Measurements from ENCODE around the gene ARHGAP33. TPM values are rescaled to one million over a fixed set of nuclear protein-coding genes. Genes with fewer than 3 reads are reported as not detected.

The ARHGAP33 gene
- total RNA-seq, 4 donors from 2014 or later, result 4.2 to 16.0 (median 13.0) TPM

DNA sequence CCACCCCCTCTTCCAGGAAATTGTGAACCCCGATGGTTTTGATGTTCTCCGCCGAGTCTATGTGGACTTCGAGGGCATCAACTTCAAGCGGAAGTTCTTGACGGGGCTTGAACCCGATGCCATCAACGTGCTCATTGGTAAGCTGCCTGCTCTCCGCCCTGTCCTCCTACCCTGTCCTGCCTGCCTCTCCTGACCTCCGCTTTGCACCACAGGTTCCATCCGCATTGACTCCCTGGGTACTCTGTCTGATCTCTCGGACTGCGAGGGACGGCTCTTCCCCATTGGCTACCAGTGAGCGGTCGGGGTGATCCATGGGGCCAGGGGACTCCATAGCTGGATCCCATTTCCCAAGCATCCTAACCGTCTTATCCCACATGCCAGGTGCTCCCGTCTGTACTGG is 45.0 kb upstream of the ARHGAP33 start:
- WGBS, 2 donors, result 95% methylated on average over 18 of the region's 18 CpGs
- Histone ChIP-seq H3K36me3 (peaks cover 71 to 78% of the 10 kb centered on the region in 2 donors), H3K9me3 (no peaks in the 10 kb centered on the region), H3K4me3 (replicated peaks in 1 of 3) (no peak overlapping the region), H3K27me3 (no peaks in the 10 kb centered on the region), H3K27ac (no peak overlapping the region), H3K4me1 (no peaks in the 10 kb centered on the region)
- intact Hi-C loops (cut with DNase I), result no loop called here
- DNase-seq, result no peak
- TF ChIP-seq, protein P1, sequence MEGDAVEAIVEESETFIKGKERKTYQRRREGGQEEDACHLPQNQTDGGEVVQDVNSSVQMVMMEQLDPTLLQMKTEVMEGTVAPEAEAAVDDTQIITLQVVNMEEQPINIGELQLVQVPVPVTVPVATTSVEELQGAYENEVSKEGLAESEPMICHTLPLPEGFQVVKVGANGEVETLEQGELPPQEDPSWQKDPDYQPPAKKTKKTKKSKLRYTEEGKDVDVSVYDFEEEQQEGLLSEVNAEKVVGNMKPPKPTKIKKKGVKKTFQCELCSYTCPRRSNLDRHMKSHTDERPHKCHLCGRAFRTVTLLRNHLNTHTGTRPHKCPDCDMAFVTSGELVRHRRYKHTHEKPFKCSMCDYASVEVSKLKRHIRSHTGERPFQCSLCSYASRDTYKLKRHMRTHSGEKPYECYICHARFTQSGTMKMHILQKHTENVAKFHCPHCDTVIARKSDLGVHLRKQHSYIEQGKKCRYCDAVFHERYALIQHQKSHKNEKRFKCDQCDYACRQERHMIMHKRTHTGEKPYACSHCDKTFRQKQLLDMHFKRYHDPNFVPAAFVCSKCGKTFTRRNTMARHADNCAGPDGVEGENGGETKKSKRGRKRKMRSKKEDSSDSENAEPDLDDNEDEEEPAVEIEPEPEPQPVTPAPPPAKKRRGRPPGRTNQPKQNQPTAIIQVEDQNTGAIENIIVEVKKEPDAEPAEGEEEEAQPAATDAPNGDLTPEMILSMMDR (IDR thresholded peaks at IDR 0.05), result no peak
- TF ChIP-seq POLR2A (IDR thresholded peaks at IDR 0.05), result no peak

DNA sequence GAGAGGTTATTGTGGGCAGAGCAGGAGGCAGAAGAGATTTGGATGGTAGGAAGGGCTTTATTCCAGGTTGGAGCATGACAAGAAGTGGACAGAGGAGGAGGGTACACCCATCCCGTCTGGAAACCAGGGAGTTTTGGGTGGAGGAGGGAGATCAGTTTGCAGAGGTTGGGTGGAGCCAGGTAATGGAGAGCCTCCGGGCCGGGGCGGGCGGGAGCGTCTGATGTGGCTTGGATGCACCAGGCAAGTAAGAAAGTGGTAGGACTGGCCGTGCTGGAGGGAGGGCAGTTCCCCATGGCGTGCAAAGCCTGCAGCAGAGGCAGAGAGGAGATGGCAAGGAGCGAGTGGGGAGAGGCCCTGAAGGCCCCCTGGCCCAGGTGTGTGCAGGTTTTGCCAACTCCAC is 44.0 kb upstream of the ARHGAP33 start:
- WGBS, 2 donors, result 88 to 92% methylated on average over 9 of the region's 9 CpGs
- H3K4me3 ChIP-seq (replicated peaks in 1 of 3), result no peak overlapping the region
- intact Hi-C loops (cut with DNase I), result no loop called here
- TF ChIP-seq, protein P1 (IDR thresholded peaks at IDR 0.05), result no peak
- no peak for TF ChIP-seq POLR2A (IDR thresholded peaks at IDR 0.05)
- H3K9me3 ChIP-seq, result no peaks in the 10 kb centered on the region
- DNase-seq, result no peak
- H3K27me3 ChIP-seq, result no peaks in the 10 kb centered on the region
- no peak overlapping the region for H3K27ac ChIP-seq
- H3K4me1 ChIP-seq, result no peaks in the 10 kb centered on the region
- peaks cover 65 to 71% of the 10 kb centered on the region in 2 donors for H3K36me3 ChIP-seq

DNA sequence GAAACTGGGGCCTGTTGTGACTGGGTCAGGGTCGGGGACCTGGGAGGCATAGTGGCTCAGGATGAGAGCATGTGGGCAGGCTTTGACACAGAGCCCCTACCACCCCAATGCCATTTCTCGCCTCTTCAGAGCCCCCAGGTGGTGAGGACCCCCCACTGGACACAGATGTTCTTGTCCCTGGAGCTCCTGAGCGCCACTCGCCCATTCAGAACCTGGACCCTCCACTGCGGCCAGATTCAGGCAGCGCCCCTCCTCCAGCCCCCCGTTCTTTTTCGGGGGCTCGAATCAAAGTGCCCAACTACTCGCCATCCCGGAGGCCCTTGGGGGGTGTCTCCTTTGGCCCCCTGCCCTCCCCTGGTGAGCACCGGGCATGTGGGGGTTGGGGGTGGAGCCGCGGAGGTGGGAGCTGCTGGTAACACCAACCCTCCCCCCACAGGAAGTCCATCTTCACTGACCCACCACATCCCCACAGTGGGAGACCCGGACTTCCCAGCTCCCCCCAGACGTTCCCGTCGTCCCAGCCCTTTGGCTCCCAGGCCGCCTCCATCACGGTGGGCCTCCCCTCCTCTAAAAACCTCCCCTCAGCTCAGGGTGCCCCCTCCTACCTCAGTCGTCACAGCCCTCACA is 43.5 kb upstream of the ARHGAP33 start:
- intact Hi-C loops (cut with DNase I), result no loop called here
- H3K36me3 ChIP-seq, result peaks cover 66 to 71% of the 10 kb centered on the region in 2 donors
- no peaks in the 10 kb centered on the region for H3K4me1 ChIP-seq
- no peak for TF ChIP-seq POLR2A (IDR thresholded peaks at IDR 0.05)
- TF ChIP-seq, protein P1 (IDR thresholded peaks at IDR 0.05), result no peak
- 86 to 91% methylated on average over 20 to 21 of the region's 21 CpGs for WGBS, 2 donors
- no peak overlapping the region for H3K4me3 ChIP-seq (replicated peaks in 1 of 3)
- no peaks in the 10 kb centered on the region for H3K27me3 ChIP-seq
- H3K9me3 ChIP-seq, result no peaks in the 10 kb centered on the region
- no peak overlapping the region for H3K27ac ChIP-seq
- no peak for DNase-seq

DNA sequence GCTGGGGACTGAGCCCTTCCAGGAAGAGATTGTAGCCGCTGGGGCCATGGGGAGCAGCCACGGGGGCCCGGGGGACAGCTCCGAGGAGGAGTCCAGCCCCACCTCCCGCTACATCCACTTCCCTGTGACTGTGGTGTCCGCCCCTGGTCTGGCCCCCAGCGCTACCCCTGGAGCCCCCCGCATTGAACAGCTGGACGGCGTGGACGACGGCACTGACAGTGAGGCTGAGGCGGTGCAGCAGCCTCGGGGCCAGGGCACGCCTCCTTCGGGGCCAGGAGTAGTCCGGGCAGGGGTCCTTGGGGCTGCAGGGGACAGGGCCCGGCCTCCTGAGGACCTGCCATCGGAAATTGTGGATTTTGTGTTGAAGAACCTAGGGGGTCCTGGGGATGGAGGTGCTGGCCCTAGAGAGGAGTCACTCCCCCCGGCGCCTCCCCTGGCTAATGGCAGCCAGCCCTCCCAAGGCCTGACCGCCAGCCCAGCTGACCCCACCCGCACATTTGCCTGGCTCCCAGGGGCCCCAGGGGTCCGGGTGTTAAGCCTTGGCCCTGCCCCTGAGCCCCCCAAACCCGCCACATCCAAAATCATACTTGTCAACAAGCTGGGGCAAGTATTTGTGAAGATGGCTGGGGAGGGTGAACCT is 42.7 kb upstream of the ARHGAP33 start:
- no peak for TF ChIP-seq POLR2A (IDR thresholded peaks at IDR 0.05)
- H3K27me3 ChIP-seq, result no peaks in the 10 kb centered on the region
- no peaks in the 10 kb centered on the region for H3K4me1 ChIP-seq
- H3K9me3 ChIP-seq, result no peaks in the 10 kb centered on the region
- H3K27ac ChIP-seq, result no peak overlapping the region
- WGBS, 2 donors, result 91 to 96% methylated on average over 9 to 14 of the region's 25 CpGs
- H3K4me3 ChIP-seq (replicated peaks in 1 of 3), result no peak overlapping the region
- H3K36me3 ChIP-seq, result peaks cover 65 to 67% of the 10 kb centered on the region in 2 donors
- intact Hi-C loops (cut with DNase I), result no loop called here
- DNase-seq, result no peak

DNA sequence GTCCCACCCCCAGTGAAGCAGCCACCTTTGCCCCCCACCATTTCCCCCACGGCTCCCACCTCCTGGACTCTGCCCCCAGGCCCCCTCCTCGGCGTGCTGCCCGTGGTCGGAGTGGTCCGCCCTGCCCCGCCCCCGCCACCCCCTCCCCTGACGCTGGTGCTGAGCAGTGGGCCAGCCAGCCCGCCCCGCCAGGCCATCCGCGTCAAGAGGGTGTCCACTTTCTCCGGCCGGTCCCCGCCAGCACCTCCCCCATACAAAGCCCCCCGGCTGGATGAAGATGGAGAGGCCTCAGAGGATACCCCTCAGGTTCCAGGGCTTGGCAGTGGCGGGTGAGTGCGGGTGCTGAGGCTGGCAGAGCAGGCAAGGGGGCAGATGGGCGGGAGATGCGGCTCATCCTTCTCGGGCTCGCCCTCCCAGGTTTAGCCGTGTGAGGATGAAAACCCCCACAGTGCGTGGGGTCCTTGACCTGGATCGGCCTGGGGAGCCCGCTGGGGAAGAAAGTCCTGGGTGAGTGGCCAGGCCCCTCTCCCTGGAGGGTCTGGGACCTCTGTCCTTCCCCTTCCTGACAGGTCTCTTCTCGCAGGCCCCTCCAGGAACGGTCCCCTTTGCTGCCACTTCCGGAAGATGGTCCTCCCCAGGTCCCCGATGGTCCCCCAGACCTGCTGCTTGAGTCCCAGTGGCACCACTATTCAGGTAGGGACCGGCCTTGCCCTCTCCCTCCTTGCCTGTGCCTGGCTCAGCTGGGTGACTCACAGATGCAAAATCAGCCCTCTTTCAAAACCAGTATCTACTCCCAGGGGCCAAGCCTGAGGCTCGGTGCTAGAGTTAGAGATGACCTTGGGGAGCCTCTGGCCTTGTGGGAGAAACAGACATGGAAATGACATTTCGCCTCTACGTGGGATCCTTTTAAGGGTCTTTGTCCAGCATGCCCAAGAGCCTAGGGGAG is 41.9 kb upstream of the ARHGAP33 start:
- no peaks in the 10 kb centered on the region for H3K9me3 ChIP-seq
- DNase-seq, result no peak
- intact Hi-C loops (cut with DNase I), result no loop called here
- no peak for TF ChIP-seq POLR2A (IDR thresholded peaks at IDR 0.05)
- TF ChIP-seq, protein P1 (IDR thresholded peaks at IDR 0.05), result no peak
- H3K27me3 ChIP-seq, result no peaks in the 10 kb centered on the region
- H3K27ac ChIP-seq, result no peak overlapping the region
- H3K36me3 ChIP-seq, result peaks cover 63 to 67% of the 10 kb centered on the region in 2 donors
- WGBS, 2 donors, result 91% methylated on average over 28 to 33 of the region's 35 CpGs
- no peaks in the 10 kb centered on the region for H3K4me1 ChIP-seq
- H3K4me3 ChIP-seq (replicated peaks in 1 of 3), result no peak overlapping the region

Measured in thyroid gland (tissue), 4 donors.